HG02571 (cell line): Measurements from ENCODE around the gene CDRT15L2.
"Not testable (repeated sequence)": the region's sequence is repeated elsewhere in the genome, so short reads cannot be mapped to it uniquely, and the experiment has no call there.

Source experiments
- ATAC-seq: cut with Tn5 transposase; IDR thresholded peaks from one replicate; pipeline ENCODE4 v1.9.1; 2021; ENCODE audit warnings: mild to moderate bottlenecking, moderate library complexity; ENCODE audit not compliant: unreplicated experiment

Gene CDRT15L2

GRCh38 chr17:20579424-20579823 lies at the start of gene CDRT15L2:
Gene CDRT15L2 (plus strand): TSS chr17:20579724. CDS start chr17:20579744, 20 bp downstream.
- not testable (repeated sequence) for ATAC-seq

- ATAC-seq: not testable (repeated sequence)
These were observed 49.4 kb upstream of the CDRT15L2 start for GRCh38 chr17:20530104-20530503.

- not testable (repeated sequence) for ATAC-seq
These were observed 46.9 kb upstream of the CDRT15L2 start for GRCh38 chr17:20532544-20533090.

GRCh38 chr17:20533206-20533605 lies 46.3 kb upstream of the CDRT15L2 start:
- ATAC-seq: not testable (repeated sequence)

- not testable (repeated sequence) for ATAC-seq
These were observed 44.6 kb upstream of the CDRT15L2 start for GRCh38 chr17:20534711-20535550.

GRCh38 chr17:20540414-20540813 lies 39.1 kb upstream of the CDRT15L2 start:
- ATAC-seq: peak; percentile 89

- not testable (repeated sequence) for ATAC-seq
These were observed 38.7 kb upstream of the CDRT15L2 start for GRCh38 chr17:20540865-20541264.

GRCh38 chr17:20541853-20542546 lies 37.5 kb upstream of the CDRT15L2 start:
- not testable (repeated sequence) for ATAC-seq

- ATAC-seq: not testable (repeated sequence)
These were observed 31.6 kb upstream of the CDRT15L2 start for GRCh38 chr17:20547923-20548322.

- not testable (repeated sequence) for ATAC-seq
These were observed 26.6 kb upstream of the CDRT15L2 start for GRCh38 chr17:20552920-20553319.

- ATAC-seq: not testable (repeated sequence)
These were observed 24.8 kb upstream of the CDRT15L2 start for GRCh38 chr17:20554728-20555127.

GRCh38 chr17:20555135-20556010 lies 24.2 kb upstream of the CDRT15L2 start:
- not testable (repeated sequence) for ATAC-seq

- not testable (repeated sequence) for ATAC-seq
These were observed 21.4 kb upstream of the CDRT15L2 start for GRCh38 chr17:20558096-20558495.

- not testable (repeated sequence) for ATAC-seq
These were observed 20.5 kb upstream of the CDRT15L2 start for GRCh38 chr17:20559018-20559417.

GRCh38 chr17:20562587-20562986 lies 16.9 kb upstream of the CDRT15L2 start:
- ATAC-seq: no peak

- ATAC-seq: not testable (repeated sequence)
These were observed 14.3 kb upstream of the CDRT15L2 start for GRCh38 chr17:20565245-20565644.

GRCh38 chr17:20565711-20566110 lies 13.8 kb upstream of the CDRT15L2 start:
- no peak for ATAC-seq

- ATAC-seq: not testable (repeated sequence)
These were observed 12.8 kb upstream of the CDRT15L2 start for GRCh38 chr17:20566736-20567135.

GRCh38 chr17:20567421-20567820 lies 12.1 kb upstream of the CDRT15L2 start:
- not testable (repeated sequence) for ATAC-seq

GRCh38 chr17:20568604-20569003 lies 10.9 kb upstream of the CDRT15L2 start:
- not testable (repeated sequence) for ATAC-seq
